IgD-negative memory B cell (primary cell): Measurements from ENCODE around the gene CD300LG. TPM values are rescaled to one million over a fixed set of nuclear protein-coding genes. Genes with fewer than 3 reads are reported as not detected.
"Not testable (repeated sequence)": the region's sequence is repeated elsewhere in the genome, so short reads cannot be mapped to it uniquely, and the experiment has no call there.

Experiments used
- H3K27ac Mint-ChIP-seq, 3 donors: one replicate each; pipeline ENCODE4 v1.8.0; 2020 to 2022; ENCODE audit warnings: mild to moderate bottlenecking in 3 of 3, mixed read lengths in 3 of 3, moderate library complexity in 1 of 3
- H3K27me3 Mint-ChIP-seq: one replicate; pipeline ENCODE4 v1.8.0; 2021; ENCODE audit warnings: mixed read lengths
- H3K36me3 Mint-ChIP-seq: one replicate; pipeline ENCODE4 v1.8.0; 2020; ENCODE audit warnings: mild to moderate bottlenecking, mixed read lengths
- H3K4me1 Mint-ChIP-seq, 3 donors: one replicate each; pipeline ENCODE4 v1.8.0; 2020 to 2022; ENCODE audit warnings: mixed read lengths in 3 of 3, mild to moderate bottlenecking in 1 of 3
- H3K4me3 Mint-ChIP-seq, 4 donors: one replicate each; pipeline ENCODE4 v1.8.0; 2020 to 2022; ENCODE audit warnings: mild to moderate bottlenecking in 4 of 4, mixed read lengths in 4 of 4, moderate library complexity in 3 of 4
- H3K9me3 Mint-ChIP-seq, 3 donors: one replicate each; pipeline ENCODE4 v1.8.0; 2020 to 2021; ENCODE audit warnings: mixed read lengths in 3 of 3, mild to moderate bottlenecking in 1 of 3
- polyA plus RNA-seq: library from polyadenylated mRNA; unstranded; fragments of 300-500 nt; fragmentation: Illumina TruSeq; gene quantifications from one replicate; pipeline ENCODE4 v1.2.3, GENCODE V29; 2021

Gene CD300LG
- polyA plus RNA-seq, 1 donor from 2014 or later, result not detected

DNA sequence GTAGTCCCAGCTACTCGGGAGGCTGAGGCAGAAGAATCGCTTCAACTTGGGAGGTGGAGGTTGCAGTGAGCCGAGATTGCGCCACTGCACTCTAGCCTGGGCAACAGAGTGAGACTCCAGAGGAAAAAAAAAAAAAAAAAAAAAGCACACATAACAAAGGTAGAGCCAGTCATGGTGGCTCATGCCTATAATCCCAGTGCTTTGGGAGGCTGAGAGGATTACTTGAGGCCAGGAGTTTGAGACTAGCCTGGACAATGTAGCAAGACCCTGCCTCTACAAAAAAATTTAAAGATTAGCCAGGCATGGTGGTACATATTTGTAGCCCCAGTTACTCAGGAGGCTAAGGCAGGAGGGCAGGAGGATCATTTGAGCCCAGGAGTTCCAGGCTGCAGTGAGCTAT, 47.5 kb downstream of the CD300LG start:
- H3K4me3 Mint-ChIP-seq, H3K27ac Mint-ChIP-seq, H3K36me3 Mint-ChIP-seq, H3K9me3 Mint-ChIP-seq, H3K4me1 Mint-ChIP-seq: not testable (repeated sequence)
- H3K27me3 Mint-ChIP-seq, result peaks cover 19% of the 10 kb centered on the region

DNA sequence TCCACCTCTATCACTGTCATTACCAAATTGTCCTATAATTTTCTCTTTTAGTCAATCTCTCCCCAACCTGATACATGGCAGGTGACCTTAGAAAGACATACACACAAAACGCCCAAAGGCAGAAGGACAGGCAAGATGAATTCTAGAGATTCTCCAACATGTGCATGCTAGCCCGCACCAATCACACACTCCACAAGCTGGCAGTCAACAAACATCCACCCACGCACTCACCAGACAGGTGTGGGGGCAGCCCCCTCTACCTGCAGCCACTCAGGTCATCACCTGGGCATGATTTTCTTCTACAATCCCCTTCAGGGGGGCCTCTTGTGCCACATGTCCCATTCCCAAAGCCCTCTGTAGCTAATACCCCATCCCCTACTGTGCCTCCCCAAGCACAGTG, 50.9 kb downstream of the CD300LG start:
- Mint-ChIP-seq H3K4me1 (peaks cover 0 to 8% (median 4%) of the 10 kb centered on the region in 3 donors), H3K27ac (peak overlapping the region in 1 of 3 donors; percentile 35)

DNA sequence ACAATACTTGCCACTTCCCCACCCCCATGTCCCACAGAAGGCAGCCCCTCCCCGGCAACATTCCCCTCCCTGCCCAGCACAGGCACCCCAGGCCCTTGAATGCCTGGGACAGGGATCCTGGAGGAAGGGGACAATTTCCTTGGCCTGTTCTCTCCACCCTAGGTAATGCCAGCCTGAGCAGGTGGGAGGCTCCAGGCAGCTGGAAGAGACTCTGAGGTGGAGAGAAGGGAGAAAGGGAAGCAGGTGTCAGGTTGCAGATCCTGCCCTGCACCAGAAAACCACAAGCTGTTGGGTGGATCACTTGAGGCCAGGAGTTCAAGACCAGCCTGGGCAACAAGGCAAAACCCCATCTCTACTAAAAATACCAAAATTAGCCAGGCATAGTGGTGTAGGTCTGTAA, 51.5 kb downstream of the CD300LG start:
- H3K27ac Mint-ChIP-seq, result peak overlapping the region in 1 of 3 donors; percentile 31
- H3K36me3 Mint-ChIP-seq, result peaks cover 3% of the 10 kb centered on the region
- peaks cover 0 to 8% (median 4%) of the 10 kb centered on the region in 3 donors for H3K4me1 Mint-ChIP-seq

More for the DNA sequence above, 50.9 kb downstream of the CD300LG start:
- peaks cover 3% of the 10 kb centered on the region for H3K36me3 Mint-ChIP-seq
- H3K9me3 Mint-ChIP-seq, result no peaks in the 10 kb centered on the region
- H3K4me3 Mint-ChIP-seq, result no peak overlapping the region
- peaks cover 30% of the 10 kb centered on the region for H3K27me3 Mint-ChIP-seq

DNA sequence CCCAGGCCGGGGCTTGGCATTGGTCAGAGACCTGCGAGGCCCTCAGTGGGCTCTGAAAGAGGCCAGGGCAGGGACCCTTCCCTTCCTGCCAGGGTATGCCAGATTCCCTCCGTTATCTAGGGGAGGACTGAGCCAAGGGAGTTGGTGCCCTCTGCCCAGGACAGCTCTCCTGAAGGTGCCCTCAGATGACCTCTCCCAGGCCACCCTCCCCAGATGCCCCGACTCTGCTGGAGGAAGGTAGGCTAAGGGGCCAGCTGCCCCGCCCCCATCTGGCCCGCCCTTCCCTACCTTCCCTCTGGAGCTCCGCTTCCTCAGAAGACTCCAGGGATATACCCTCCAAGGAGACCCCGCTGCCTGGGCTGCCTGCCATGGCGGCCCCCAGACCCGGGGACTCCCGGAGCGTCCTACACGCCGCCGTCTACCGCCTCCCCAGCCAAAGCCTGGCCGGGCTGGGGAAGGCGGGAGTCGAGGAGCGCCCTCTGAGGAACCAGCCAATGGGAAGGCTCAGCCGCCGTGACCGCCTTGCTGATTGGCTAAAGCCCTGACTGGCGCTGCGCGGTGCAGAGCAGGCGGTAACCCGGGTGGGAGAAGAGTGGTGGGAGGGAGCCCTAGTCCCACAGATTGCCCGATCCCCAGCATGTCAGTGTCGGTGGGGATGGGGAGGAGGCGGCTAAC, 53.3 kb downstream of the CD300LG start:
- Mint-ChIP-seq H3K4me3 (peak overlapping the region in 3 of 4 donors; percentile 72 to 94 (median 91)), H3K27me3 (peaks cover 44% of the 10 kb centered on the region), H3K4me1 (peaks cover 0 to 8% (median 4%) of the 10 kb centered on the region in 3 donors), H3K36me3 (peaks cover 3% of the 10 kb centered on the region), H3K9me3 (no peaks in the 10 kb centered on the region), H3K27ac (peak overlapping the region in 1 of 3 donors; percentile 67)

More for the DNA sequence above, 51.5 kb downstream of the CD300LG start:
- Mint-ChIP-seq H3K9me3 (no peaks in the 10 kb centered on the region), H3K4me3 (no peak overlapping the region), H3K27me3 (peaks cover 30% of the 10 kb centered on the region)

DNA sequence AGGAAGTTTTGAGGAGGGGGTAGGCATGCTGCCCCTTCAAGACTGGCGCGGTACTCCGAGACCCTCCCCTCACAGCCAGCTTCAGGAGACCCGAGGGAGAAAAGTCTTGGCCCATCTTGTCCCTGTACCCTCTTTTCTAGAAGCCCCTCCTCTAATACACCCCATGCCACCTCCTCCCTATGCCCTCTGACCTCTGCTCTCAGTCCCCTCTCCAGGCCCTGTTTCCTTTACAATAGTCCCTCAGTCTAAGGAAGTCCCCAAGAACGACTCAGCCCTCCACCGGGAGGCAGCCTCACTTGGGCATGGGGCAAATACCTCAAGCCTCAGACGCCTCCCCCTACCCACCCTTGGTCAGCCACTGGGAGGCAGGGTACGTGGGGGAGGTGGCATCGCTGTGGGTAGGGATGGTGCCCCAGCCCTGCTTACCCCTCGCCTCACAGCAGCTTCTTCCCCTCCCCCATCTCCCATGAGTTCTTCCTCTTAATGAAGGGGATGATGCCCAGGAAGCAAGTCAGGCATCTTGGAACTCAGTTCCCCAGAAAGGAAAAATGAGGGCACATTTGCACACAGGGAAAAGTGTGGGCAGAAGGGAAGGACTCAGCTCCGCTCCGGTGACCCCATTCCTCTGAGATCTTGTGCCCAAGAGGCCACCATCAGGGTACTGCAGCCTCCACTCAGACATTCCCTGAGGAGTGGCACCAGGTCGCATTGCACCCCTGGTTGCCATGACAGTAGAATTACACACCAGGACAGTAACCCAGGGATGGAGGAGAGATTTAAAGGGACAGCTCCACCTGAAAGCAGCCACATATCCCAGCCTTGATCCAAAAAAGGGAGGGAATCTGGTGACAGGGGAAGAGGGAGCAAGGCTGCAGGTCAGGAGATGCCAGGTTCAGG, 54.1 kb downstream of the CD300LG start:
- H3K4me1 Mint-ChIP-seq, result peaks cover under 1 to 8% (median 4%) of the 10 kb centered on the region in 3 donors
- peaks cover 3% of the 10 kb centered on the region for H3K36me3 Mint-ChIP-seq
- H3K9me3 Mint-ChIP-seq, result no peaks in the 10 kb centered on the region
- H3K27me3 Mint-ChIP-seq, result peaks cover 50% of the 10 kb centered on the region
- peak overlapping the region in 3 of 4 donors; percentile 72 to 94 (median 91) for H3K4me3 Mint-ChIP-seq
- H3K27ac Mint-ChIP-seq, result no peak overlapping the region

DNA sequence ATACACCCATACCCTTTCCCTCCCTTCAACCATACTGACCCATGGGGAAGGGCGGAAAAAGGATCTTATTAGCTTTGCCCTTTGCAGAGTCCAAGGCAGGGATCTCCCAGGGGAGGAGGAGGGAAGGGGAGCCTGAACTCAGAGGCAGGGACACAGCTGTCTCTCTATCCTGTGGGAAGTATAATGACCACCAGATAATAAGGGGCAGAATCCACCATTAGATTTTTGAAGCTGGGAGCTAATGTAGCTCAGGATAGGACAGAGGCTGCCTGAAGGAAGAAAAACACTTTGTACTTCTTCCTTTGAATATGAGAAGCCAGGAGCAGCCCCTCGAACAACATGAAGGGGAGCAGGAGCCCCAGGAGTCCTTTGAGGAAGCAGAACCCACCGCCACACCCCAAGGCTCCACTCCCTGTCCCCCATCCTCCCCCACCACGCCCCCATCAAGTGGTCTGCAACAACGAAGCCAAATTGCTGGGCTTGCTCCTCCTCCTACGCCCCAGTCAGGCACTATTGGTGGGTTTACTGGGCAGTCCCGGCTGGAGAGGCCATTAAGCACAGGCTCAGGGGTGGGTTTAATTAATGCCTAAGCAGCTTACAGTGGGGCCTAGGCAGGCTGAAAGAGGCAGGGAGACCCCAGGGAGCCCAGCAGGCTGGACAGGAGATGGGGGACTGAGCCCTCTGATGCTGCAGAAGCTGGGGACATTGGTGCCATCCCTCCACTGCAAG, 55.0 kb downstream of the CD300LG start:
- Mint-ChIP-seq H3K36me3 (no peaks in the 10 kb centered on the region), H3K27me3 (peaks cover 56% of the 10 kb centered on the region), H3K9me3 (no peaks in the 10 kb centered on the region), H3K4me1 (peaks cover 5 to 12% (median 6%) of the 10 kb centered on the region in 3 donors), H3K4me3 (no peak overlapping the region), H3K27ac (no peak overlapping the region)

DNA sequence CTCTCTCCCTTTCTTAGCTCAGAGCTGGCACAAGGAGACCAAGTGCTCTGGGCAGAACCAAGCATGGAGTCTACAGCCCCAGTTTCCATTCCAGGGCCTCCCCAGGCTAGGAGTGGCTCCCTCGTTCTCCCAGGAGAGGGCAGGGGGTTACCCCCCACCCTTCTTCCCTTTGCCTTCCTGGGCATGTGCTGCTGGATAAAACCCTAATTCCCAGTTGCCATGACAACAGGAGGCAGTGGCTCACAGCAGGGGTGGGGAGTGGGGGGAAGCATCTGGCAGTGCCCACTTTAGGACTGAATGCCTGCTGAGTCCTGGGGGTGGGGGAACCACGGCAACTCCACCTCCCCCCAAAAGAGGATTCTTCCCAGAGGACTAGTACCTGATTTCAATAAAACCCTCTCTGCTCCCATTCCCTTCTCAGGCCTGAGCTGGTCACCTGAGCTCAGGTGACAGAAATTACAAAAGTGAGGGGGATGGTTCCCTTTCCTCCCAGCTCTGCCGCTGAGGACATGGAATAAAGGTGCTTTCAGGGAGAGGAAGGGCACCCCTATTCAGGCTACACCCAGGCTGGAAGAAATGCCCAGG, 58.5 kb downstream of the CD300LG start:
- no peaks in the 10 kb centered on the region for H3K36me3 Mint-ChIP-seq

DNA sequence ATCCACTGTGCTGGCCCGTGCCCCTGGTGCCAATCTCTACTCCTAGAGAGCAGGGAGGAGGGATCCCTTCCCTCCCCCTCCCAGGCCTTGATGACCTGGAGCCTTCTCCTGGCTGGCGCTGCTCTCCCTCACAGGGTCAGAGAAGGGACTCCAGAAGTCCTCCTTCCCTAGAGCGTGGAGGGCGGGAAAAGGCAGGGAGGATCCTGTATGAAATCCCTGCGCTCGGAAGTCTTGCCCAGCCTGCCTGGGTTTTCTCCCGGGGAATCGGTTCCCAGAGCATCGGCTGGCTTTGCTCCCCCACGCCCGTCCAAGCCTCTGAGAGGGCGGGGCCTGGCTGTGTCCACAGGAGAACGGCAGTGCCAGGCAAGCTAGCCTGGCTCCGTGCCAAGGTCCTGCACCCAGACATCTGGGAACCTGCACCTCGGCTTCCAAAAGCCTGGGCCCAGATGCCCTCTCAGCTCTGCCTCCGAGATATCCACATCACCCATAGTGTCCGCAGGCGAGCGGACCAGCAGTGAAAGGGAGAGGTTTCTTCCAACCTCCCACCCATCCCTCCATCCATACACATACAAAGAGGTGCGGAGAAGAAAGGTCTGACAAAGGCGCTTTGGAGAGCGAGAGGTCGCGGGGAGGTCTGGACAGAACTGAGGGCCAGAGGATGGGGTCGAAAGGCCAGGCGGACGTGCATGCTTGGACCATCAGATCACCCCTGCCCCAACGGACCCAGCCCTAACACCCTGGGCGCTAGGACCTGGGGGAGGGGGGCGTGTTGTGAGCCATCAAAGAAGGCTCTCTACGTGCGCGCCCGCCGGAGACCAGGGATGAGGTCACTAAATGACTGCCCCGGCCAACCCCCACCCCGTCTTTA, 59.2 kb downstream of the CD300LG start:
- Mint-ChIP-seq H3K9me3 (no peaks in the 10 kb centered on the region), H3K4me3 (peak overlapping the region; percentile 23 to 91 (median 65)), H3K27me3 (peaks cover 50% of the 10 kb centered on the region), H3K36me3 (no peaks in the 10 kb centered on the region), H3K27ac (no peak overlapping the region), H3K4me1 (peaks cover 5 to 8% (median 7%) of the 10 kb centered on the region in 3 donors)

More for the DNA sequence above, 58.5 kb downstream of the CD300LG start:
- Mint-ChIP-seq H3K4me3 (no peak overlapping the region), H3K27me3 (peaks cover 52% of the 10 kb centered on the region), H3K27ac (no peak overlapping the region), H3K4me1 (peaks cover 5 to 13% (median 9%) of the 10 kb centered on the region in 3 donors), H3K9me3 (no peaks in the 10 kb centered on the region)

DNA sequence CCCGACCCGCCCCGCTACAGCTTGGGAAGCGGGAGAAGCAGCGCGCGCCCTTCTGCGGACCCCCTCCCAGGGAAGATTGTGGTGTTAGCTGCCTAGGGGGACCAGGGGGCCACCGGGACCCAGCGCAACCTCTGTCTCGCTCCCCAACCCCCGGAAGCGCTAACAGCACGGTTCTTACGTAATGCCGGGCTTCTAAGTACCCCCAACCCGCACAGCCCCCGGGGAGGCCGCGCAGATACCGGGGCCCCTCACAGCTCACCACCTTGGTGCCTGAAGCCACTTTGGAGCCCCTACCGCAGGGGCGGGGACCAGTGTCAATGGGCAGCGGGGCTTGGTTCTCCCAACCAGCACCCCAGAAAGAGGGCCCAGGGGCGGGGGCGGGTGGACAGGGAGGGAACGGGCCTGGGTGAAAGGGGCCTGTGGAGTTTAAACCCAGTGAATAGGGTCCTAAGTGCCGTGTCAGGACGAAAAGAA, 60.0 kb downstream of the CD300LG start:
- H3K36me3 Mint-ChIP-seq, result no peaks in the 10 kb centered on the region
- no peak overlapping the region for H3K27ac Mint-ChIP-seq
- no peaks in the 10 kb centered on the region for H3K9me3 Mint-ChIP-seq
- peaks cover 43% of the 10 kb centered on the region for H3K27me3 Mint-ChIP-seq
- H3K4me1 Mint-ChIP-seq, result peaks cover 5 to 8% (median 7%) of the 10 kb centered on the region in 3 donors
- H3K4me3 Mint-ChIP-seq, result peak overlapping the region in 3 of 4 donors; percentile 58 to 91 (median 81)

DNA sequence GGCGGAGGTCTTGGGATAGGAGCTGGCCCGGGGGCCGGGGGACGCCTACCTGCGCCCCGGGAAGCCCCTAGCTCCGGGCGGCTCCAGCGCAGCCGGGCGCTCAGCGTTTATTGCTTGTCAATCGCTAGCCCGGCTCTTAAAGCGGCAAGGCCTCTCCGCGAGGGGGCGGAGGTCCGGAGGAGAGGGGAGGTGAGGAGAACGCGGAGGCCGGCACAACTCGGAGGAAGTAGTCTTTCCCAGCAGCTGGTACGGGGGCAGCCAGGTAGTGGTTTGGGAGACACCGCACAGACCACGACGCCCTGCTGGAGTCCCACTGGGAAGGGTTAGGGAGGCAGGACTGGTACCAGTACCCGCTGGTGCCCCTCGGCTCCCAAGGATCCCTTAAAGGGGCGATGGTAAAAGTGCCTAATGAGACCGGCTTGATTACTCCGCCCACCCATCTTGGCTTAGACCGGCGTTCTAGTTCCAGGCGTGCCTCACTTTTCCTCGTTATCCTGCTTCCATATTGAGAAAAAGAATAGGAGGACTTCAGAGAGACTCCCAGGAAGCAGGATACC, 60.5 kb downstream of the CD300LG start, which contains the start of gene MPP2:
Gene MPP2 (minus strand): TSS at position 112 of the 557 bp plus-strand sequence. CDS start 3,076 bp downstream, outside the sequence.
- H3K36me3 Mint-ChIP-seq, result no peaks in the 10 kb centered on the region
- H3K9me3 Mint-ChIP-seq, result no peaks in the 10 kb centered on the region
- H3K27me3 Mint-ChIP-seq, result peaks cover 43% of the 10 kb centered on the region
- H3K4me3 Mint-ChIP-seq, result peak within 1 kb of the TSS; percentile 58 to 91 (median 76)
- peaks cover 5 to 8% (median 7%) of the 10 kb centered on the region in 3 donors for H3K4me1 Mint-ChIP-seq
- H3K27ac Mint-ChIP-seq, result no peak within 1 kb of the TSS

DNA sequence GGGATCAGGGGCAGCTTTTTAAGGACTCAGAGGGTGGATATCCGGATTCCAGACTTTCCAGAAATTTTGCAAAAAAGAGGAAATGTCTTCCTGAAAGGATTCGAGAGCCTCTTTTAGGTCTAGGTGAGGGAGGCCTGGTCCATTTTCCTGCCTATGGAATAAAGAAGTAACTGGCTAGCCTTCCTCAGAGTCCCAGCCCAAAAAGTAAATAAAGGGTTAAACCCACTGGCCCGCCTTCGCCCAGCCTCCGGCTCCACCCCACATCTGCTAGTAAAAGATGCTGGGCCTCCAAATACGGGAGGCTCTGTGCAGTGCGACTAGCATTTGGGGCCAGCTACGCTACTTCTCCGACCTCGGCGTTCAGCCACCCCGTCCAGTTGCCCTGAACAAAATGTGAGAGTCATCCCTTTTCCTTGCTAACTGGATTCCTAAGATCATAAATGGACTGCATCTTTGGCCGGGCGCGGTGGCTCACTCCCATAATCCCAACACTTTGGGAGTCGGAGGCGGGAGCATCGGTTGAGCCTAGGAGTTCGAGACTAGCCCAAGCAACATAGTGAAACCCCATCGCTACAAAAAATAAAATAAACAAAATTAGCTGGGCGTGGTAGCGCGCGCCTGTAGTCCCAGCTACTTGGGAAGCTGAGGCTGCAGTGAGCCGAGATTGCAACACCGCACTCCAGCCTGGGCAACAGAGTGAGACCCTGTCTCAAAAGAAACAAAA, 61.2 kb downstream of the CD300LG start:
- Mint-ChIP-seq H3K36me3 (no peaks in the 10 kb centered on the region), H3K27ac (no peak overlapping the region), H3K27me3 (peaks cover 43% of the 10 kb centered on the region), H3K9me3 (no peaks in the 10 kb centered on the region), H3K4me3 (peak overlapping the region in 2 of 4 donors; percentile 38 to 74), H3K4me1 (peaks cover 5 to 8% (median 7%) of the 10 kb centered on the region in 3 donors)

DNA sequence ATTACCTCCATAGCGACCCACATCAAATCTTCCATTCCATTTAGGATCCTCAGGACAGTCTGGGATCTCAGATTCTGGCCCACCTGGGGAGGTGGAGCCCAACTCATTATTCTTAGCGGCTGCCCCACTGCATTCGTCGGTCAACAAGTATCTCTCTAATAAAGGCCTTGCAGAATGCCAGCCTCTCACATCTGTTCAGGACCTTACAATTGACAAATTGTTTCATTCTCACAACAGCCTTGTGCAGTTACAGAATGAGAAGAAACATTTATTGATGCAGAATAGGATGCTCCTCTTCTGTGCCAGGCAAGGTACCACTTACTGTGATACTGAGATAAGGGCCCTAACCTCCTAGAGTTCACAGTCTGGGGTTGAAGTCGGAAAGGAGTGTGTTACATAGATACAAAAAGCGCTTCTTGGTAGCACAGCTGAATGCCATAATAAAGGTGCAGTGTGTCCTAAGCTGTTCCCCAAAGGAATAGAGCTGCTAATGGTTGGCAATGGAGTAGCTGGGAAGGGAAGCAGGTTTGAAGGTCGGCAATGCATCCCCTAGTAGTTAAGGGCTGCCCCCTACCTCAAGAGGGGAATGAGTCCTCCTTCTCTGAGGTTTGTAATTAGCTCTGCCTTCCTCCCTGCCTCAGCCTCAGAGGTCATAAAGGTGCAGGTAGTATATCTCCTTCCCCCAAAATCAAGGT, 62.7 kb downstream of the CD300LG start:
- no peaks in the 10 kb centered on the region for H3K9me3 Mint-ChIP-seq
- no peaks in the 10 kb centered on the region for H3K36me3 Mint-ChIP-seq
- H3K4me3 Mint-ChIP-seq, result peak overlapping the region in 1 of 4 donors; percentile 61
- no peak overlapping the region for H3K27ac Mint-ChIP-seq
- peaks cover 5 to 8% (median 7%) of the 10 kb centered on the region in 3 donors for H3K4me1 Mint-ChIP-seq
- peaks cover 31% of the 10 kb centered on the region for H3K27me3 Mint-ChIP-seq
